Measurements from ENCODE around the gene NCOA3. TPM values are rescaled to one million over a fixed set of nuclear protein-coding genes. Genes with fewer than 3 reads are reported as not detected.

NCOA3 gene
- total RNA-seq, 1 experiment from 2014 or later: 31.1 TPM

GRCh38 chr20:47490795-47491194 is 10.9 kb upstream of the NCOA3 start:
- ATAC-seq (no peak), DNase-seq (no peak)
- Histone ChIP-seq H3K4me3 (ENCODE audit: low read length) (no peak overlapping the region), H3K79me2 (ENCODE audit: low read length) (no peaks in the 10 kb centered on the region), H3K27me3 (ENCODE audit: low read length) (no peaks in the 10 kb centered on the region), H2AFZ (ENCODE audit: low read length) (no peak overlapping the region), H3K36me3 (ENCODE audit: low read depth, low read length) (no peaks in the 10 kb centered on the region), H3K27ac (ENCODE audit: low read length) (no peak overlapping the region), H3K9me3 (ENCODE audit: low read length) (no peaks in the 10 kb centered on the region), H3K9ac (ENCODE audit: low read length) (no peak overlapping the region), H3K4me2 (ENCODE audit: low read length) (no peak overlapping the region), H3F3A (ENCODE audit: low read length, unreplicated experiment) (no peaks in the 10 kb centered on the region), H3K9me2 (replicated peaks; ENCODE audit: low read length) (no peaks in the 10 kb centered on the region), H3K4me1 (ENCODE audit: insufficient read depth, low read length) (peaks cover 24% of the 10 kb centered on the region), H4K20me1 (ENCODE audit: low read length) (no peaks in the 10 kb centered on the region)
- no TSS peak for BruUV-seq (replicated peaks)
- CTCF ChIA-PET: interaction anchor here (0.6 kb wide), 1 partner anchor 285 kb away, joined by 5 read pairs; no protein-coding TSS in a partner anchor
- POLR2A ChIA-PET (ENCODE audit: unreplicated experiment): no interaction called here
- no peak for TF ChIP-seq CTCF (conservative IDR thresholded peaks at IDR 0.05; ENCODE audit: low read depth, low read length)
- no peak for TF ChIP-seq EZH2phosphoT487 (IDR thresholded peaks at IDR 0.05; ENCODE audit: borderline replicate concordance, low read length)
- TF ChIP-seq EZH2 (IDR thresholded peaks at IDR 0.05; ENCODE audit: low read length, unreplicated experiment): no peak
- intact Hi-C loops (cut with micrococcal nuclease): no loop called here

- no peak for TF ChIP-seq CTCF (conservative IDR thresholded peaks at IDR 0.05; ENCODE audit: low read depth, low read length)
- Histone ChIP-seq H3K4me2 (ENCODE audit: low read length) (no peak overlapping the region), H3K4me1 (ENCODE audit: insufficient read depth, low read length) (peaks cover 24% of the 10 kb centered on the region), H3K27ac (ENCODE audit: low read length) (no peak overlapping the region), H3K9me2 (replicated peaks; ENCODE audit: low read length) (no peaks in the 10 kb centered on the region), H2AFZ (ENCODE audit: low read length) (no peak overlapping the region), H3K36me3 (ENCODE audit: low read depth, low read length) (no peaks in the 10 kb centered on the region), H3K4me3 (ENCODE audit: low read length) (no peak overlapping the region), H3K9ac (ENCODE audit: low read length) (no peak overlapping the region), H3K79me2 (ENCODE audit: low read length) (no peaks in the 10 kb centered on the region), H3F3A (ENCODE audit: low read length, unreplicated experiment) (no peaks in the 10 kb centered on the region), H3K27me3 (ENCODE audit: low read length) (no peaks in the 10 kb centered on the region), H3K9me3 (ENCODE audit: low read length) (no peaks in the 10 kb centered on the region), H4K20me1 (ENCODE audit: low read length) (no peaks in the 10 kb centered on the region)
- ATAC-seq: no peak
- POLR2A ChIA-PET (ENCODE audit: unreplicated experiment): no interaction called here
- intact Hi-C loops (cut with micrococcal nuclease): no loop called here
- DNase-seq: no peak
- CTCF ChIA-PET: no interaction called here
- BruUV-seq (replicated peaks): no TSS peak
These were observed 9.4 kb upstream of the NCOA3 start for GRCh38 chr20:47492284-47492683.

GRCh38 chr20:47493175-47493962 is 8.3 kb upstream of the NCOA3 start:
- DNase-seq: peak; percentile 93
- H3K4me3 ChIP-seq (ENCODE audit: low read length): peak overlapping the region; percentile 15; the same call in 1 of the 2 replicates
- ChIA-PET CTCF (interaction anchor here (0.8 to 1.7 kb wide), 4 partner anchors 8 to 288 kb away, joined by 4 to 10 read pairs (median 6); partner anchors contain the start of gene NCOA3), POLR2A (ENCODE audit: unreplicated experiment) (interaction anchor here (0.8 to 1.5 kb wide), 2 partner anchors 9 to 10 kb away, joined by 5 to 6 read pairs; partner anchors contain the start of gene NCOA3)
- intact Hi-C loops (cut with micrococcal nuclease): loop anchor here (1.0 kb wide), 1 partner anchor 8 kb away; the partner anchor contains the start of gene NCOA3
- TF ChIP-seq CTCF (conservative IDR thresholded peaks at IDR 0.05; ENCODE audit: low read depth, low read length) (no peak), EZH2 (IDR thresholded peaks at IDR 0.05; ENCODE audit: low read length, unreplicated experiment) (no peak), EZH2phosphoT487 (IDR thresholded peaks at IDR 0.05; ENCODE audit: borderline replicate concordance, low read length) (no peak)
- H3K27ac ChIP-seq (ENCODE audit: low read length): peak overlapping the region; percentile 63
- H3K36me3 ChIP-seq (ENCODE audit: low read depth, low read length): no peaks in the 10 kb centered on the region
- H3K9me3 ChIP-seq (ENCODE audit: low read length): no peaks in the 10 kb centered on the region
- H3K27me3 ChIP-seq (ENCODE audit: low read length): no peaks in the 10 kb centered on the region
- H3F3A ChIP-seq (ENCODE audit: low read length, unreplicated experiment): no peaks in the 10 kb centered on the region
- H3K9ac ChIP-seq (ENCODE audit: low read length): no peak overlapping the region
- no peaks in the 10 kb centered on the region for H4K20me1 ChIP-seq (ENCODE audit: low read length)
- H3K79me2 ChIP-seq (ENCODE audit: low read length): no peaks in the 10 kb centered on the region
- peak overlapping the region; percentile 72 for H3K4me2 ChIP-seq (ENCODE audit: low read length)
- H2AFZ ChIP-seq (ENCODE audit: low read length): peak overlapping the region; percentile 18; the same call in 1 of the 2 replicates
- no peaks in the 10 kb centered on the region for H3K9me2 ChIP-seq (replicated peaks; ENCODE audit: low read length)
- peaks cover 24% of the 10 kb centered on the region for H3K4me1 ChIP-seq (ENCODE audit: insufficient read depth, low read length)
- ATAC-seq: peak; percentile 91
- no TSS peak for BruUV-seq (replicated peaks)
